HCT116 (cell line): Measurements from ENCODE around the gene TEK. TPM values are rescaled to one million over a fixed set of nuclear protein-coding genes. Genes with fewer than 3 reads are reported as not detected.

Experiments
- ATAC-seq: fragments of 200-7000 bp; cut with Tn5 transposase; 2 replicates; pipeline ENCODE4 v1.9.1; 2020; ENCODE audit warnings: mild to moderate bottlenecking, moderate library complexity
- Bru-seq: library from RNA; stranded (reverse); fragments of 400-500 nt; gene quantifications from one replicate; lab custom pipeline; 2021; lab: Mats Ljungman, UMichigan
- BruChase-seq, 2 experiments: library from RNA; stranded (reverse); fragments of 400-500 nt; gene quantifications; one replicate each; lab custom pipeline; 2021; lab: Mats Ljungman, UMichigan
- BruUV-seq: library from RNA; stranded (reverse); fragments of 400-500 nt; replicated peaks from 2 replicates; lab custom pipeline; 2021; lab: Mats Ljungman, UMichigan
- CTCF ChIA-PET: fragments of 300-600 bp; sonication (Branson Sonifier 250); formaldehyde crosslinking; loops from one replicate; lab custom pipeline; 2021; ENCODE audit warnings: antibody characterized with exemption; lab: Charles Lee
- POLR2A ChIA-PET: fragments of 300-600, 350-600 bp; sonication (Branson Sonifier 250); formaldehyde crosslinking; loops from one replicate; lab custom pipeline; 2021; ENCODE audit warnings: antibody characterized with exemption; lab: Charles Lee
- RAD21 ChIA-PET, 2 experiments: fragments of 300-600 bp; sonication (Branson Sonifier 250); formaldehyde crosslinking; loops; one replicate each; lab custom pipeline; 2023; ENCODE audit warnings: low total read pairs in 2 of 2; ENCODE audit not compliant: uncharacterized antibody in 2 of 2, unreplicated experiment in 2 of 2, low non-redundant PET in 1 of 2; lab: Charles Lee
- DNase-seq: peaks from one replicate; pipeline ENCODE4 v3.0.0-alpha.2; 2010; ENCODE audit warnings: low read depth, low spot score
- H2AFZ ChIP-seq: fragments of 200-600 bp; shearing (Covaris generic), sonication (generic); 2 replicates; pipeline ENCODE4 v1.6.1; 2017; ENCODE audit warnings: low read depth, mixed run types, mixed read lengths, antibody characterized with exemption, low read length; ENCODE audit not compliant: poor library complexity, severe bottlenecking
- H3K27ac ChIP-seq: 2 replicates; pipeline ENCODE4 v1.5.1; 2012; ENCODE audit warnings: low read depth, low read length
- H3K27me3 ChIP-seq: fragments of 200-600 bp; sonication (generic); 2 replicates; pipeline ENCODE4 v1.6.1; 2016; ENCODE audit warnings: mixed run types, low read length, mixed read lengths; ENCODE audit not compliant: insufficient read depth
- H3K36me3 ChIP-seq, 2 experiments: fragments of 200-500 bp in 1 of 2; fragments of 200-600 bp in 1 of 2; sonication (Bioruptor generic) in 1 of 2; sonication (generic) in 1 of 2; 2 replicates each; pipeline versions ENCODE4 v1.5.1 to v1.6.1; 2014 to 2016; ENCODE audit warnings: low read length in 2 of 2, inconsistent platforms in 1 of 2, mixed read lengths in 1 of 2, mixed run types in 1 of 2; ENCODE audit not compliant: insufficient read depth in 2 of 2, control insufficient read depth in 1 of 2
- H3K4me1 ChIP-seq, 2 experiments: fragments of 200-600 bp in 1 of 2; sonication (generic) in 1 of 2; 2 replicates each; pipeline versions ENCODE4 v1.5.1 to v1.6.1; 2012 to 2017; ENCODE audit warnings: low read length in 2 of 2, inconsistent platforms in 1 of 2, mild to moderate bottlenecking in 1 of 2, mixed read lengths in 1 of 2, mixed run types in 1 of 2, moderate library complexity in 1 of 2; ENCODE audit not compliant: insufficient read depth in 2 of 2, control insufficient read depth in 1 of 2
- H3K4me2 ChIP-seq: fragments of 200-600 bp; sonication (generic); 2 replicates; pipeline ENCODE4 v1.6.1; 2017; ENCODE audit warnings: mixed run types, low read length, mixed read lengths
- H3K4me3 ChIP-seq, 2 experiments: fragments of 200-600 bp in 1 of 2; sonication (generic) in 1 of 2; replicated peaks in 1 of 2; 2 replicates each; pipeline ENCODE4 v1.5.1; 2011 to 2016; ENCODE audit warnings: low read length in 2 of 2, control low read depth in 1 of 2, low read depth in 1 of 2, mild to moderate bottlenecking in 1 of 2, mixed read lengths in 1 of 2, mixed run types in 1 of 2
- H3K79me2 ChIP-seq: fragments of 200-600 bp; sonication (generic); 2 replicates; pipeline ENCODE4 v1.6.1; 2017; ENCODE audit warnings: mild to moderate bottlenecking, mixed run types, low read length, moderate library complexity, mixed read lengths; ENCODE audit not compliant: insufficient read depth
- H3K9ac ChIP-seq: fragments of 200-600 bp; sonication (generic); 2 replicates; pipeline ENCODE4 v1.6.1; 2016; ENCODE audit warnings: low read length, mixed read lengths
- H3K9me2 ChIP-seq: fragments of 200-600 bp; sonication (generic), shearing (Covaris generic); 2 replicates; pipeline ENCODE4 v1.6.1; 2017; ENCODE audit warnings: mixed run types, mild to moderate bottlenecking, moderate library complexity; ENCODE audit not compliant: insufficient read depth
- H3K9me3 ChIP-seq, 2 experiments: fragments of 200-500 bp in 1 of 2; fragments of 200-600 bp in 1 of 2; sonication (Bioruptor generic) in 1 of 2; sonication (generic) in 1 of 2; 2 replicates each; pipeline ENCODE4 v1.6.1; 2014 to 2017; ENCODE audit warnings: low read length in 2 of 2, mixed read lengths in 2 of 2, inconsistent platforms in 1 of 2, low read depth in 1 of 2, mild to moderate bottlenecking in 1 of 2, mixed run types in 1 of 2, moderate library complexity in 1 of 2; ENCODE audit not compliant: control insufficient read depth in 1 of 2, insufficient read depth in 1 of 2
- H4K20me1 ChIP-seq: fragments of 200-600 bp; sonication (generic), shearing (Covaris generic); 2 replicates; pipeline ENCODE4 v1.6.1; 2017; ENCODE audit warnings: mixed run types, mild to moderate bottlenecking, moderate library complexity; ENCODE audit not compliant: insufficient read depth
- ATF3 ChIP-seq: IDR thresholded peaks from 2 replicates; pipeline ENCODE4 v1.6.1; 2012
- CEBPB ChIP-seq: IDR thresholded peaks from 2 replicates; pipeline ENCODE4 v1.6.1; 2012; ENCODE audit warnings: low read depth
- CTCF ChIP-seq, 3 experiments: fragments of 200-600 bp in 1 of 3; sonication (generic) in 1 of 3; IDR thresholded peaks in 2 of 3; conservative IDR thresholded peaks in 1 of 3; 2 replicates each; pipeline ENCODE4 v1.5.1; 2012 to 2017; ENCODE audit warnings: low read depth in 2 of 3, low read length in 2 of 3, antibody characterized with exemption in 1 of 3, borderline replicate concordance in 1 of 3, control low read depth in 1 of 3, mild to moderate bottlenecking in 1 of 3, mixed read lengths in 1 of 3, mixed run types in 1 of 3, moderate library complexity in 1 of 3; ENCODE audit not compliant: insufficient read depth in 1 of 3
- ELF1 ChIP-seq: IDR thresholded peaks from 2 replicates; pipeline ENCODE4 v1.6.1; 2012; ENCODE audit warnings: low read depth, borderline replicate concordance
- EZH2 ChIP-seq: fragments of 200-600 bp; sonication (generic); IDR thresholded peaks from 2 replicates; pipeline ENCODE4 v1.6.1; 2017; ENCODE audit warnings: antibody characterized with exemption, mixed run types
- EZH2phosphoT487 ChIP-seq: fragments of 200-600 bp; IDR thresholded peaks from 2 replicates; pipeline ENCODE4 v1.6.1; 2018; ENCODE audit warnings: antibody characterized with exemption, borderline replicate concordance
- JUND ChIP-seq: IDR thresholded peaks from 2 replicates; pipeline ENCODE4 v1.6.1; 2012
- POLR2AphosphoS5 ChIP-seq: IDR thresholded peaks from 2 replicates; pipeline ENCODE4 v1.6.1; 2011; ENCODE audit warnings: mild to moderate bottlenecking, low read depth, low read length, moderate library complexity
- SP1 ChIP-seq: IDR thresholded peaks from 2 replicates; pipeline ENCODE4 v1.6.1; 2012; ENCODE audit warnings: low read depth
- ZBTB33 ChIP-seq: IDR thresholded peaks from 2 replicates; pipeline ENCODE4 v1.6.1; 2011; ENCODE audit warnings: mild to moderate bottlenecking, low read length, moderate library complexity; ENCODE audit not compliant: insufficient replicate concordance; ENCODE audit errors: extremely low read depth
- ZFX ChIP-seq: fragments of 450-650 bp; IDR thresholded peaks from 2 replicates; pipeline ENCODE4 v1.6.1; 2017
- ZNF274 ChIP-seq: fragments of 200-500 bp; sonication (Bioruptor generic); IDR thresholded peaks from 2 replicates; pipeline ENCODE4 v1.6.1; 2014; ENCODE audit warnings: mild to moderate bottlenecking, low read depth, low read length, inconsistent platforms
- intact Hi-C: fragments of 100-400 bp; cut with micrococcal nuclease; formaldehyde crosslinking; loops from 2 replicates; pipeline ENCODE4 v1.10.0; 2022
- long read RNA-seq: library from polyadenylated mRNA; unstranded; transcript quantifications from one replicate; pipeline ENCODE4 v2.0.0, GENCODE V29; 2021; ENCODE audit not compliant: unreplicated experiment
- polyA plus RNA-seq: library from polyadenylated mRNA; unstranded; fragments of >200 nt; gene quantifications from 2 replicates; pipeline ENCODE4 v1.2.1, GENCODE V29; 2012; ENCODE audit warnings: missing spikeins
- total RNA-seq: library from RNA; stranded (reverse); gene quantifications from one replicate; pipeline ENCODE4 v1.2.1, GENCODE V29; 2021; ENCODE audit not compliant: unreplicated experiment

TEK gene
- total RNA-seq: 0.15 TPM
- polyA plus RNA-seq: 0.06 and 0.08 TPM in 2 replicates
- Bru-seq, nascent RNA: percentile 15 among the genes with signal in this experiment
- BruChase-seq, experiment 1, labeled RNA remaining after a 6-hour chase: percentile 15 among the genes with signal in this experiment
- BruChase-seq, experiment 2, labeled RNA remaining after a 2-hour chase: percentile 16 among the genes with signal in this experiment
- long read RNA-seq: 0 reads

- H3K4me2 ChIP-seq: no peak within 1 kb of the TSS
- no peaks in the 10 kb centered on the region for H3K27me3 ChIP-seq
- H3K27ac ChIP-seq: no peak within 1 kb of the TSS
- H3K9me2 ChIP-seq: no peaks in the 10 kb centered on the region
- no peaks in the 10 kb centered on the region for H4K20me1 ChIP-seq
- no peak for DNase-seq
- H3K36me3 ChIP-seq: no peaks in the 10 kb centered on the region
- no peak within 1 kb of the TSS for H3K9ac ChIP-seq
- ATAC-seq: no peak
- no peak for TF ChIP-seq EZH2phosphoT487
- TF ChIP-seq ATF3: no peak
- no peak for TF ChIP-seq ZBTB33
- no peak for TF ChIP-seq SP1
- TF ChIP-seq ZNF274: no peak
- TF ChIP-seq CEBPB: no peak
- TF ChIP-seq ZFX: no peak
- no peak for TF ChIP-seq POLR2AphosphoS5
- no peak for TF ChIP-seq EZH2
- no peak for TF ChIP-seq ELF1
- no peak for TF ChIP-seq JUND
- no peak for TF ChIP-seq CTCF (IDR thresholded peaks at IDR 0.05 in 2 of 3, conservative IDR thresholded peaks at IDR 0.05 in 1 of 3; ENCODE audit: borderline replicate concordance in 1 of 3, insufficient read depth in 1 of 3, low read depth in 2 of 3, low read length in 2 of 3)
- H3K9me3 ChIP-seq: no peaks in the 10 kb centered on the region
- peaks cover 11 to 14% of the 10 kb centered on the region in 2 experiments for H3K4me1 ChIP-seq
- CTCF ChIA-PET: no interaction called here
- BruUV-seq: no TSS peak
- H3K79me2 ChIP-seq: no peaks in the 10 kb centered on the region
- intact Hi-C loops: no loop called here
- RAD21 ChIA-PET: no interaction called here
- POLR2A ChIA-PET: no interaction called here
- H2AFZ ChIP-seq: no peak within 1 kb of the TSS
- H3K4me3 ChIP-seq: no peak within 1 kb of the TSS
Observed at GRCh38 chr9:27108981-27109541, at the start of gene TEK. TEK (plus strand) TSS chr9:27109225; CDS start chr9:27109591, 366 bp downstream.
